ENCODE data around the gene TTC28.

The TTC28 gene

GRCh38 chr22:28348613-28349609 lies 330.7 kb downstream of the TTC28 start:
- no peak for FAIRE-seq

- no peak for FAIRE-seq
These were observed 333.3 kb downstream of the TTC28 start for GRCh38 chr22:28346308-28346707.

- peak; percentile 80 for FAIRE-seq
These were observed 334.5 kb downstream of the TTC28 start for GRCh38 chr22:28344918-28345703.

- FAIRE-seq: no peak
These were observed 338.6 kb downstream of the TTC28 start for GRCh38 chr22:28341001-28341400.

- no peak for FAIRE-seq
These were observed 346.6 kb downstream of the TTC28 start for GRCh38 chr22:28333088-28333487.

GRCh38 chr22:28332410-28332809 lies 347.2 kb downstream of the TTC28 start:
- no peak for FAIRE-seq

- FAIRE-seq: no peak
These were observed 347.9 kb downstream of the TTC28 start for GRCh38 chr22:28331695-28332094.

GRCh38 chr22:28329186-28330073 lies 350.2 kb downstream of the TTC28 start:
- no peak for FAIRE-seq

GRCh38 chr22:28328756-28329155 lies 350.9 kb downstream of the TTC28 start:
- no peak for FAIRE-seq

- no peak for FAIRE-seq
These were observed 363.6 kb downstream of the TTC28 start for GRCh38 chr22:28316014-28316413.

GRCh38 chr22:28314959-28315358 lies 364.7 kb downstream of the TTC28 start:
- no peak for FAIRE-seq

- no peak for FAIRE-seq
These were observed 369.3 kb downstream of the TTC28 start for GRCh38 chr22:28310299-28310698.

GRCh38 chr22:28299753-28300152 lies 379.9 kb downstream of the TTC28 start:
- no peak for FAIRE-seq

GRCh38 chr22:28299309-28299708 lies 380.3 kb downstream of the TTC28 start:
- FAIRE-seq: no peak

- FAIRE-seq: no peak
These were observed 382.1 kb downstream of the TTC28 start for GRCh38 chr22:28297504-28297903.

GRCh38 chr22:28296452-28296851 lies 383.2 kb downstream of the TTC28 start:
- FAIRE-seq: no peak

- FAIRE-seq: no peak
These were observed 396.5 kb downstream of the TTC28 start for GRCh38 chr22:28283068-28283654.

GRCh38 chr22:28282405-28283067 lies 397.1 kb downstream of the TTC28 start:
- no peak for FAIRE-seq

GRCh38 chr22:28279888-28280287 lies 399.8 kb downstream of the TTC28 start:
- FAIRE-seq: peak; percentile 93

GRCh38 chr22:28269277-28269676 lies 410.4 kb downstream of the TTC28 start:
- no peak for FAIRE-seq

GRCh38 chr22:28268850-28269249 lies 410.8 kb downstream of the TTC28 start:
- FAIRE-seq: no peak

- no peak for FAIRE-seq
These were observed 411.5 kb downstream of the TTC28 start for GRCh38 chr22:28268171-28268570.
